ENCODE measurements around the gene APBA1.

- no peak for TF ChIP-seq CTCF (IDR thresholded peaks at IDR 0.05)
- TF ChIP-seq EP300 (IDR thresholded peaks at IDR 0.05), result no peak
Measured at GRCh38 chr9:69497816-69498215, 174.4 kb downstream of the APBA1 start.

Measured in esophagus muscularis mucosa (tissue), 3 donors.